Ovary (tissue), 3 donors: ENCODE results near the gene DHRS2.

Experiments
- EP300 ChIP-seq: sonication (generic); formaldehyde crosslinking; IDR thresholded peaks from one replicate; pipeline ENCODE4 v1.6.1; 2017; ENCODE audit warnings: antibody characterized with exemption
- POLR2A ChIP-seq: fragments of 450-650 bp; IDR thresholded peaks from one replicate; pipeline ENCODE4 v1.6.1; 2017; ENCODE audit warnings: antibody characterized with exemption, mild to moderate bottlenecking, moderate library complexity
- TF ChIP-seq, protein P1 (sequence below), 3 donors: fragments of 450-650 bp in 2 of 3; fragments of 200-600 bp in 1 of 3; IDR thresholded peaks; one replicate each; pipeline versions ENCODE4 v1.5.1 to v1.8.0; 2016 to 2022; ENCODE audit warnings: antibody characterized with exemption in 3 of 3, mild to moderate bottlenecking in 1 of 3
- donor health status: DM: no; HTN: no; CAD: no.

DNA sequence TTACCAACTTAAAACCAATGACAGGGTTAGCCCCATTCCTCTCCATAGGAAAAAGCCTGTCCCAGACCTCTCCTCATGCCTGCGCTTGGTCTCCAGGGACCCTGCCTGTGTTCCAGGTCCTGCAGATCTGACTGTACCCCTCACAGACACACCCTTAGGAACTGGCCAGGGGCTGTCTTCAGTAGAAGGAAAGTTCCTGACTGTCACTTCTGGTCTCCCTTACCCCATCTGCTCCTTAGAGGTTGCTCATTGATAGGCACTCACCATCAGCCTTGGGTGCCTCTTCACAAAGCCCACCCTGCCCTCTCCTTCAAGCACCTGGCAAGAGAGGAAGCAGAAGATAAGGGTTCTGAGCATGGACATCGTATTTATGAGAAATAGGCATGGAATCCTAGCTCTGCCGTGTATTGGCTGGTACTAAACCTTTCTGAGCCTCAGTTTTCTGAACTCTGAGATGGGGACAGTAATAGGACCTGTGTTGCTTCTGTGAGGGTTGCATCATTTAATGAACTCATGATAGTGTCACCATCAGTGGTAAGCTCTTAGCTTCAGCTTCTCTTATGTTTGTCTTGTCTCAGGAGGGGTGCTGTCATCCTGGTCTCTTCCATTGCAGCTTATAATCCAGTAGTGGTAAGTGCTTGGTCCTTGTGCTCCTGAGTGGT lies 7.5 kb downstream of the DHRS2 start:
- TF ChIP-seq, protein P1, sequence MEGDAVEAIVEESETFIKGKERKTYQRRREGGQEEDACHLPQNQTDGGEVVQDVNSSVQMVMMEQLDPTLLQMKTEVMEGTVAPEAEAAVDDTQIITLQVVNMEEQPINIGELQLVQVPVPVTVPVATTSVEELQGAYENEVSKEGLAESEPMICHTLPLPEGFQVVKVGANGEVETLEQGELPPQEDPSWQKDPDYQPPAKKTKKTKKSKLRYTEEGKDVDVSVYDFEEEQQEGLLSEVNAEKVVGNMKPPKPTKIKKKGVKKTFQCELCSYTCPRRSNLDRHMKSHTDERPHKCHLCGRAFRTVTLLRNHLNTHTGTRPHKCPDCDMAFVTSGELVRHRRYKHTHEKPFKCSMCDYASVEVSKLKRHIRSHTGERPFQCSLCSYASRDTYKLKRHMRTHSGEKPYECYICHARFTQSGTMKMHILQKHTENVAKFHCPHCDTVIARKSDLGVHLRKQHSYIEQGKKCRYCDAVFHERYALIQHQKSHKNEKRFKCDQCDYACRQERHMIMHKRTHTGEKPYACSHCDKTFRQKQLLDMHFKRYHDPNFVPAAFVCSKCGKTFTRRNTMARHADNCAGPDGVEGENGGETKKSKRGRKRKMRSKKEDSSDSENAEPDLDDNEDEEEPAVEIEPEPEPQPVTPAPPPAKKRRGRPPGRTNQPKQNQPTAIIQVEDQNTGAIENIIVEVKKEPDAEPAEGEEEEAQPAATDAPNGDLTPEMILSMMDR (IDR thresholded peaks at IDR 0.05): no peak
- no peak for TF ChIP-seq POLR2A
- no peak for TF ChIP-seq EP300
